ENCODE data around the gene SUPT20H.

The SUPT20H gene

DNA sequence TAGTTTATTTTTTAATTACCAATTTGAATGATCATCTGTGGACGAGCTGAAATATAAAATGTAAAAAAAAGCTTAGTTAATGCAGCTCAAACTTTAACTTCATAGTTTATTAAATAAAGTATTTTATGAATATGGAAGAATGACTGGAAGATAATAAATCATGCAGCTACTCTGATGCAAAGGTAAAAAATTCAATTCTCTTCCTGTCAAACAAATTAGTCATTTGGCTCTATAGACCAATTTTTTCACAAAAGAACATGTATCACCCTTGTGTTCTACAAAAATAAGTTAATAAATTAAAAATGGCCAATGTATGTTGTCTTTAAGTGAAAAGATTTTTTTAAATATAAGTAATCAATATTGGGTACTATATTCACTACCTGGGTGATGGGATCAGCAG, 32.7 kb downstream of the SUPT20H start:
- Histone ChIP-seq H3K27ac (no peak overlapping the region), H3K27me3 (no peaks in the 10 kb centered on the region), H3K9me3 (replicated peaks in 1 of 11) (no peaks in the 10 kb centered on the region), H4K20me1 (peaks cover 0 to 5% (median 0%) of the 10 kb centered on the region in 11 experiments; a peak in 2 of 22 replicates), H3K36me3 (peaks cover 77 to 100% (median 91%) of the 10 kb centered on the region in 11 experiments), H3K4me1 (no peaks in the 10 kb centered on the region), H3K4me2 (no peak overlapping the region), H3K9ac (no peak overlapping the region), H3K4me3 (no peak overlapping the region)
- no peak for TF ChIP-seq Cebpa-rat (IDR thresholded peaks at IDR 0.05)

DNA sequence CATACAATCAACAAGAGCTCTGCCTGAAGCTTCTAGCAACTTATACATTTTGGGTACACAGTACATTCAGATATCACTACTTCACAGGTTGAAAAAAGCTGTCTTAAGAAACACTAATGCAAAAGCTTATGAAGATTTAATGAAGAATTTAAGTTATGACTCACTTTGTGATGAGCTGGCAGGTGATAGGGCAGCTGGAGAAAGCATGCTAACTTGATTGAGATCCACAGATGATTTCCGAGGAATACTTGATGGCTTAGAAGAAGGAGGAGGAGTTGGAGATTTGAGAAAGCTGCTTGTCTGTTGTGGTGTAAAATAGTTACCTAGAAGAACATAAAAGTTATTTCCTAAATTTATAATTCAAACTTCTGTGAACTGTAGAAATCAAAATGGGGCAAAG, 35.6 kb downstream of the SUPT20H start:
- Histone ChIP-seq H3K27ac (no peak overlapping the region), H3K36me3 (peaks cover 78 to 100% (median 92%) of the 10 kb centered on the region in 11 experiments)
- no peak for TF ChIP-seq Cebpa-rat (IDR thresholded peaks at IDR 0.05)

DNA sequence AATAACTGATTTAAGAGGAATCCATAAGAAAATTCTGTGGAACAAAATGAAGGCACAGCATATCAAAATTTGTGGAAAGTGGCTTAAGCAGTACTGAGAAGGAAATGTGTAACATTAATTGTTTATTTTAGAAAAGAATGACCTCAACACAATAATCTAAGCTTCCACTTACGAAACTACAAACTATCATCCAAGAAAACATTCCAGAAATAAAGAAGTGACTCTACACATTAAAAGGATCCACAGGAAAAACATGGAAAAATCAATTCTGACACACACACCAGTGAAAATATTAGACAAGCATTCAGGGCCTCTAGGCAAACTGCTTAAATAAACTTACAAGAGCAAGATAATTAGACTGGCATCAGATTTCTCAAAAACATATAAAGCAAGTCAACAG, 44.9 kb downstream of the SUPT20H start:
- no peaks in the 10 kb centered on the region for H3K9me3 ChIP-seq (replicated peaks in 1 of 11)
- TF ChIP-seq Cebpa-rat (IDR thresholded peaks at IDR 0.05): no peak
- H4K20me1 ChIP-seq: peaks cover 0 to 9% (median 0%) of the 10 kb centered on the region in 11 experiments; a peak in 3 of 22 replicates
- H3K9ac ChIP-seq: no peak overlapping the region
- H3K4me2 ChIP-seq: no peak overlapping the region
- no peaks in the 10 kb centered on the region for H3K4me1 ChIP-seq
- H3K27ac ChIP-seq: no peak overlapping the region
- no peaks in the 10 kb centered on the region for H3K27me3 ChIP-seq
- H3K36me3 ChIP-seq: peaks cover 83 to 100% (median 98%) of the 10 kb centered on the region in 11 experiments
- no peak overlapping the region for H3K4me3 ChIP-seq

More for the DNA sequence above, 35.6 kb downstream of the SUPT20H start:
- no peak overlapping the region for H3K4me2 ChIP-seq
- H3K4me3 ChIP-seq: no peak overlapping the region
- no peaks in the 10 kb centered on the region for H3K27me3 ChIP-seq
- no peaks in the 10 kb centered on the region for H3K4me1 ChIP-seq
- no peaks in the 10 kb centered on the region for H3K9me3 ChIP-seq (replicated peaks in 1 of 11)
- peaks cover 0 to 12% (median 0%) of the 10 kb centered on the region in 11 experiments; a peak in 2 of 22 replicates for H4K20me1 ChIP-seq
- H3K9ac ChIP-seq: no peak overlapping the region

DNA sequence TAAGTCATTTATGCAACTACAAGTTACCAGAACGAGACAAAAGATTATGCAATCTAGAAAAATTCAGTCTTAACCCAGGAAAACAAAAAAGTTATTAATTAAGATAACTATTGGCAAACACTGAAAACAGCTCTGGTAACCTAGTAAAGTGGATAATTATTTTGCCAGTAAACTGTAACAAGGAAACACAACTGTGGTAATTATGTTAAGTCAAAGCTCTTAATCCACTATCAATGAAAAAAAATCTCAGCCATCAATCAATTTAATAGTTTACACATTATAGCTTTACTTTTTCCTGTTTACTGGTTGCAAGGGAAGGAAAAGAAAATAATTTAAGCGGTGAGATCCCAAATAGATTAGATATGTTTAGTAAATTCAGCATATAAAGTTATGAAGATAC, 47.7 kb downstream of the SUPT20H start:
- no peaks in the 10 kb centered on the region for H3K9me3 ChIP-seq (replicated peaks in 1 of 11)
- H3K36me3 ChIP-seq: peaks cover 85 to 100% (median 98%) of the 10 kb centered on the region in 11 experiments
- no peak overlapping the region for H3K9ac ChIP-seq
- no peak overlapping the region for H3K4me2 ChIP-seq
- H3K27me3 ChIP-seq: no peaks in the 10 kb centered on the region
- no peak overlapping the region for H3K4me3 ChIP-seq
- H3K27ac ChIP-seq: no peak overlapping the region
- H3K4me1 ChIP-seq: no peaks in the 10 kb centered on the region
- no peak for TF ChIP-seq Cebpa-rat (IDR thresholded peaks at IDR 0.05)
- peaks cover 0 to 9% (median 0%) of the 10 kb centered on the region in 11 experiments; a peak in 3 of 22 replicates for H4K20me1 ChIP-seq

DNA sequence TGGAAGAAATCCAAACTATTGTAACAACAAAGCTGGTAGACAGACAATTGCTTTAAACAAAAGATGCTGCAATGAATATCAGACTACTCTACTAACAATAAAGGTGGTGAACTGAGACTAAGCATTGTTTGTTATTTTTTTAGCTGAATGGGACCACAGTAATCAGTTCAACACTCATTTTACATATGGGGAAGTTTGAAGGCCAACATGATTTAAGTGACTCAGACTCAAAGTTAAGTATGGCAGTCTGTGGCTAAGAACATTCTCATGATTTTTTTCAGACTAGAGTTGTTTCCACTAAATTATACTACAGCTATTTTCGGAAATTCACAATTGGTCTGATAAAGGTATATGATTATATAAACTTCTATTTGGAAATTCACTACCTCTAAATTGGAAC, 48.5 kb downstream of the SUPT20H start:
- Histone ChIP-seq H3K27ac (no peak overlapping the region), H3K27me3 (no peaks in the 10 kb centered on the region), H3K9ac (no peak overlapping the region), H4K20me1 (peaks cover 0 to 12% (median 0%) of the 10 kb centered on the region in 11 experiments; a peak in 3 of 22 replicates), H3K9me3 (replicated peaks in 1 of 11) (no peaks in the 10 kb centered on the region), H3K4me2 (no peak overlapping the region), H3K4me3 (no peak overlapping the region), H3K36me3 (peaks cover 85 to 100% (median 98%) of the 10 kb centered on the region in 11 experiments), H3K4me1 (no peaks in the 10 kb centered on the region)
- no peak for TF ChIP-seq Cebpa-rat (IDR thresholded peaks at IDR 0.05)

DNA sequence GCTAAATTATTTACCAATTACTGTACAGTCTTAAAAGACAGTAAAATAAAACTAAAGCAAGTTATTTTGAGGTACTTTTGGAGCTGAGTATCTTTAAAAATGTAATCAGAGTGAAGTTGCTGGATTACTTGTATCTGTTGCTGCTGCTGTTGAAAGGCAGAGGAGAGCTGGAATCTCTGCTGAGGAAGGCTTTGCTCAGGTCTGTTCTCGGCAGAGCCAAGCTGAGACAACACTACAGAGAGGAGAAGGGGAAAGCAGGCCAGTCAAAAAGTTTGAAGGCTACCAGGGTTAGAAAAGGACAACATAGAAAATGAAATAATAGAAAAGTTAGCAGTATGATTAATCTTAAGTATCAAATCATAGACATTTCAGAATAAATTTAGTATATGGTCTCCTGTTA, 49.1 kb downstream of the SUPT20H start:
- Histone ChIP-seq H3K4me1 (no peaks in the 10 kb centered on the region), H3K9ac (no peak overlapping the region), H3K27ac (no peak overlapping the region), H3K9me3 (replicated peaks in 1 of 11) (no peaks in the 10 kb centered on the region), H3K4me2 (no peak overlapping the region), H3K36me3 (peaks cover 85 to 100% (median 98%) of the 10 kb centered on the region in 11 experiments), H4K20me1 (peaks cover 0 to 12% (median 0%) of the 10 kb centered on the region in 11 experiments; a peak in 3 of 22 replicates), H3K27me3 (no peaks in the 10 kb centered on the region), H3K4me3 (no peak overlapping the region)
- no peak for TF ChIP-seq Cebpa-rat (IDR thresholded peaks at IDR 0.05)

DNA sequence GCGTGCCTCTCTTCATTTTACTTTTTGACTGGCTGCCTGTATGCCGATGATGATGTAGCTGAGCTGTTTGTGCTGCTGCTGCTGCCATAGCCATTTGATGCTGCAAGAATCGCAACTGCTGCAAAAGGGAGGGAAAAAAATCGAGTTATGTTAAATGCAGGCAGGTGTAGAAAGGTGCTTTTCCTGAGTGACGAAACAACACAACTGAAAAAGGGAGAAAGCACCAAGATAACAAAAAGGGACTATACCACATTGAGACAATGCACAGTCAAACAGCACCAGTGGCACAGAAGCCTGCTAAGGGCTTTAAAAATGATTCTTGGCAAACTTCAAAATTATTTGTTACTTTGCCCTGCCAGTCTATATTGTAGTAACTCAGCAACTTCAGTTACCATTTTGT, 49.8 kb downstream of the SUPT20H start:
- H3K4me1 ChIP-seq: no peaks in the 10 kb centered on the region
- H3K36me3 ChIP-seq: peaks cover 85 to 100% (median 98%) of the 10 kb centered on the region in 11 experiments
- no peak overlapping the region for H3K4me2 ChIP-seq
- H4K20me1 ChIP-seq: peaks cover 0 to 12% (median 0%) of the 10 kb centered on the region in 11 experiments; a peak in 3 of 22 replicates
- H3K27me3 ChIP-seq: no peaks in the 10 kb centered on the region
- no peaks in the 10 kb centered on the region for H3K9me3 ChIP-seq (replicated peaks in 1 of 11)
- H3K9ac ChIP-seq: no peak overlapping the region
- no peak for TF ChIP-seq Cebpa-rat (IDR thresholded peaks at IDR 0.05)
- no peak overlapping the region for H3K27ac ChIP-seq
- no peak overlapping the region for H3K4me3 ChIP-seq

DNA sequence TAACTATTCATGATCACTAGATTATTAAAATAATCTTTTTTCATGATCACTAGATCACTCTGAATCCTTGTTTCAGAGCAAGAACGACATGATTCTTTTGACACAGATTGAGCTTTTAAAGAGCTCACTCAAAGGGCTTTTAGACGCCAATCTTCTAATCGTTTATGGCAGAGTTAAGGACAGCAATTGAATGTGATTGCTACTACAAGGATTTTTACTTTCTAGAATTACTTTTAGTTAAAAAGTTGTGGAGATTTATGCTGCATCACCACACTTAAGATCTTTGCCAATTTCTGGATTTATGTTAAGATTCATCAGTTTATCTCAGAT, 57.6 kb downstream of the SUPT20H start:
- H3K9me3 ChIP-seq (replicated peaks in 1 of 11): no peaks in the 10 kb centered on the region
- no peak for TF ChIP-seq Cebpa-rat (IDR thresholded peaks at IDR 0.05)
- H3K36me3 ChIP-seq: peaks cover 39 to 51% (median 45%) of the 10 kb centered on the region in 11 experiments
- peaks cover 19 to 31% (median 24%) of the 10 kb centered on the region in 10 experiments for H3K4me1 ChIP-seq
- no peaks in the 10 kb centered on the region for H3K27me3 ChIP-seq
- peaks cover 0 to 9% (median 0%) of the 10 kb centered on the region in 11 experiments; a peak in 1 of 22 replicates for H4K20me1 ChIP-seq
- H3K4me2 ChIP-seq: peak overlapping the region; percentile 77 to 98 (median 89)
- peak overlapping the region; percentile 78 to 98 (median 91); a peak in 18 of 20 replicates for H3K4me3 ChIP-seq
- H3K9ac ChIP-seq: peak overlapping the region; percentile 95 to 99 (median 97); a peak in 20 of 22 replicates
- peak overlapping the region in 10 of 11 experiments; percentile 94 to 99 (median 98); a peak in 18 of 22 replicates for H3K27ac ChIP-seq

DNA sequence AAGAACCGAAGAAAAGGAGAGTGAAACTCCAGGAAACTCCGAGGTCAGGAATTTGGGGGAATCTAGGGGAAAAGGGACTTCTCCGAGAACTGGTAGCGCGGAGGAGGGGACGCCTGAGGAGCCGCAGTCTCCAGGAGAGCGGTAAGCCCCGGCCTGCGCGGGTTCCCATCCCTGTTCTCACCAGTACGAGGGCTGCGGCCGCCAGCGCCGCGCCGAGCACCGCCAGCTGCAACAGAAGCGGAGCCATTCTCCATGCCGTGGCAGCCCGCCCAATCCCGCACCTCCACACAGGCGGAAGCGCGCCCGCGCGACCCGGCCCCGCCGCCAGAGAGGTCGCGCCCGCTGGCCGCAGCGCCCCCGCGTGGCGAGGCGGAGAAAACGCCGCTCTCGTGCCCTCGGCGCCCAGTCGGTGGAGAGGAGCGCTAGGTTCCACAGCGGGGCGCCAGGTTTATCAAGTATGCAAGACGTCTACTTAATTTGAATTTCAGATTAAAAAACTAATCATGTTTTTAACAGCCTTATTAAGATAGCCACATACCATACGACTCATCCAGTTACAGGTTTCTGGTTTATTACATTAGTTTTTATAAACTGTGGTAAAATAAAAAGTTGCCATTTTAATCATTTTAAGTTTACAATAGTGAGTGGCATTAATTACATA, 60.3 kb downstream of the SUPT20H start, which contains the start of gene ALG5:
ALG5 (minus strand) TSS at position 287 of the 661 bp plus-strand sequence; CDS start at position 247, 40 bp downstream.
- peaks cover 31 to 51% (median 36%) of the 10 kb centered on the region in 11 experiments for H3K36me3 ChIP-seq
- peak within 1 kb of the TSS; percentile 95 to 99 (median 97) for H3K9ac ChIP-seq
- H3K27me3 ChIP-seq: no peaks in the 10 kb centered on the region
- H3K4me2 ChIP-seq: peak within 1 kb of the TSS; percentile 77 to 98 (median 91)
- H3K27ac ChIP-seq: peak within 1 kb of the TSS; percentile 94 to 99 (median 98)
- peaks cover 23 to 38% (median 28%) of the 10 kb centered on the region in 10 experiments for H3K4me1 ChIP-seq
- H4K20me1 ChIP-seq: peaks cover 0 to 28% (median 0%) of the 10 kb centered on the region in 11 experiments; a peak in 3 of 22 replicates
- no peaks in the 10 kb centered on the region for H3K9me3 ChIP-seq (replicated peaks in 1 of 11)
- no peak for TF ChIP-seq Cebpa-rat (IDR thresholded peaks at IDR 0.05)
- H3K4me3 ChIP-seq: peak within 1 kb of the TSS; percentile 78 to 98 (median 91)

All from BLaER1 treated with 17β-estradiol and CSF1 and Interleukin-3, amounts not matched to agents 10 nM and 100 nM (cell line).